AG04449 (cell line): ENCODE measurements around the gene BOLA3.
"Not testable (repeated sequence)": the region's sequence is repeated elsewhere in the genome, so short reads cannot be mapped to it uniquely, and the experiment has no call there.

Experiments used
- CTCF ChIA-PET: fragments of 350-600 bp; formaldehyde crosslinking; extraction: SDS; loops from one replicate; lab custom pipeline; 2021; ENCODE audit warnings: antibody characterized with exemption; lab: Yijun Ruan, JAX
- POLR2A ChIA-PET: fragments of 400-600, 350-600 bp; formaldehyde crosslinking; extraction: SDS; loops from one replicate; lab custom pipeline; 2020; ENCODE audit warnings: antibody characterized with exemption, inconsistent platforms; lab: Yijun Ruan, JAX
- DNase-seq: peaks from one replicate; pipeline ENCODE4 v3.0.0-alpha.2; 2010; ENCODE audit warnings: low read depth, low spot score
- H3K4me3 ChIP-seq: 2 replicates; pipeline ENCODE4 v1.5.1; 2011; ENCODE audit warnings: low read depth, mild to moderate bottlenecking, control low read depth, low read length
- TF ChIP-seq, protein P1 (sequence below): IDR thresholded peaks from one replicate; pipeline ENCODE4 v1.5.1; 2011; ENCODE audit warnings: mild to moderate bottlenecking, moderate library complexity, low read length, control low read depth, inconsistent platforms; ENCODE audit not compliant: insufficient read depth; ENCODE audit errors: missing control alignments

BOLA3 gene

DNA sequence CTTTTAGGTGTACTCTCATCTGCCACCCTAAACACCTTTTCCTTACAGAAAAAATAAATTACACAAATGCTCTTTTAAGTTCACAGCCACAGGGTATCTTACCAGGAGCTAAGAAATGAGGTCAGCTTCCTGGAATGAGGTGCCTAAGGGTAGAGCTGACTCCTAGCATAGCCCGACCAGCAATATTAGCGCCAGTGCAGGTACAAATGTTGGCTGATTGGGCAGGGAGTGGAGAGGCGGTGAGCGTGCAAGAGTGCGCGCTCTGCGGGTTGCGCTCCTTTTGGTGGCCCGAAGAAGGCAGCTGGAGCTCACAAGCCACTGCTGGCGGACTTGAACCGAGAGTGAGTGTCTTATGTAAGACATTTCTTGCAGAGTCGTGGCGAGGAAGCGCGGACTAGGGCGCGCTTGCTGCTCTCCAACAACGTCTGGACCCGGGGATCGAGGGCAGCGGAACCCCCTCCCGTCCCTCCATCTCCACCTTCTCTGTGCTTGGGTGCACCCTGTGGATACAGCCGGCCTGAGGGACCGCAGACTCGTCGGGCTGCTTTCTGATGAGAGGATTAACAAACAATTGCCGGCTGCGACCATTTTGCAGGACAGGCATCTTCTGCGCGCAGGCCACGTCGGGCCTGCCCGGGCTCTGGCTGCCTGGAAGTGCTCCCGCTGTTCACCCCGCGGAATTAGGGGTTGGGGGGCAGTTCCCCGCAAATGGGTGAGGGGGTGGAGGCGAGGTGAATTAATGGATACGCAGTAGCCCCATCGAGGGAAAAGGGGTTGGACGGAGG lies 17.3 kb downstream of the BOLA3 start:
- ChIA-PET CTCF (interaction anchor here (1.0 to 1.4 kb wide), 2 partner anchors 9 to 306 kb away, joined by 3 to 4 read pairs; no protein-coding TSS in a partner anchor), POLR2A (no interaction called here)
- DNase-seq: no peak
- TF ChIP-seq, protein P1, sequence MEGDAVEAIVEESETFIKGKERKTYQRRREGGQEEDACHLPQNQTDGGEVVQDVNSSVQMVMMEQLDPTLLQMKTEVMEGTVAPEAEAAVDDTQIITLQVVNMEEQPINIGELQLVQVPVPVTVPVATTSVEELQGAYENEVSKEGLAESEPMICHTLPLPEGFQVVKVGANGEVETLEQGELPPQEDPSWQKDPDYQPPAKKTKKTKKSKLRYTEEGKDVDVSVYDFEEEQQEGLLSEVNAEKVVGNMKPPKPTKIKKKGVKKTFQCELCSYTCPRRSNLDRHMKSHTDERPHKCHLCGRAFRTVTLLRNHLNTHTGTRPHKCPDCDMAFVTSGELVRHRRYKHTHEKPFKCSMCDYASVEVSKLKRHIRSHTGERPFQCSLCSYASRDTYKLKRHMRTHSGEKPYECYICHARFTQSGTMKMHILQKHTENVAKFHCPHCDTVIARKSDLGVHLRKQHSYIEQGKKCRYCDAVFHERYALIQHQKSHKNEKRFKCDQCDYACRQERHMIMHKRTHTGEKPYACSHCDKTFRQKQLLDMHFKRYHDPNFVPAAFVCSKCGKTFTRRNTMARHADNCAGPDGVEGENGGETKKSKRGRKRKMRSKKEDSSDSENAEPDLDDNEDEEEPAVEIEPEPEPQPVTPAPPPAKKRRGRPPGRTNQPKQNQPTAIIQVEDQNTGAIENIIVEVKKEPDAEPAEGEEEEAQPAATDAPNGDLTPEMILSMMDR: no peak
- no peak overlapping the region for H3K4me3 ChIP-seq

- ChIA-PET CTCF (interaction anchor here (1.0 to 1.3 kb wide), 2 partner anchors 8 to 19 kb away, joined by 3 to 6 read pairs; partner anchors contain the start of gene BOLA3), POLR2A (no interaction called here)
- TF ChIP-seq, protein P1: no peak
- DNase-seq: no peak
- no peak overlapping the region for H3K4me3 ChIP-seq
Measured at GRCh38 chr2:74128206-74128605, 19.5 kb downstream of the BOLA3 start.

- H3K4me3 ChIP-seq, DNase-seq, CTCF ChIA-PET, POLR2A ChIA-PET: not testable (repeated sequence)
Measured at GRCh38 chr2:74123955-74124354, 23.8 kb downstream of the BOLA3 start.

GRCh38 chr2:74121846-74122245 lies 25.9 kb downstream of the BOLA3 start:
- DNase-seq, POLR2A ChIA-PET, H3K4me3 ChIP-seq: not testable (repeated sequence)
- CTCF ChIA-PET: interaction anchor here (1.4 to 2.9 kb wide), 6 partner anchors 8 to 298 kb away, joined by 3 to 29 read pairs (median 10); partner anchors contain the start of gene BOLA3

GRCh38 chr2:74119912-74120825 lies 27.5 kb downstream of the BOLA3 start:
- CTCF ChIA-PET: interaction anchor here (0.7 to 2.9 kb wide), 28 partner anchors 8 to 360 kb away, joined by 3 to 29 read pairs (median 5); partner anchors contain the start of genes BOLA3, MOB1A and STAMBP
- POLR2A ChIA-PET: interaction anchor here (0.6 to 1.3 kb wide), 7 partner anchors 10 to 291 kb away, joined by 3 to 5 read pairs (median 3); partner anchors contain the start of genes MTHFD2 and STAMBP
- DNase-seq: peak; percentile 12
- TF ChIP-seq, protein P1: peak; percentile 83
- H3K4me3 ChIP-seq: peak overlapping the region; percentile 80

DNA sequence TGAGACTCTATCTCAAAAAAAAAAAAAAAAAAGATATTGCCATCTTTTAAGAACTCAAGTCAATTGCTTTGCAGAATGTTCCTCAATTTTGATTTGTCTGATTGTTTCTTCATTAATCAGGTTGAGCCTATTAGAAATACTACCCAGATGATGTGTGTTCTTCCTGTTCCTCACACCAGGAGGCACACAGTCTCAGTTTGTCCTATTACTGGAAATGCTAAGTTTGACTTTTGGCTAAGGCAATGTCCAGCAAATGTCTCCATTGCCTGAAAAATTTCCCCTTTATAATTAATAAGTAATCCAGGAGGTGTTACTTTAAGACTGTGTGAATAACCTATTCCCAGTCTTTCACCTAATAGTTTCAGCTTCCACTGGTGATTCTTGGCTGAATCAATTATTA lies 28.4 kb downstream of the BOLA3 start:
- CTCF ChIA-PET: interaction anchor here (0.6 to 2.9 kb wide), 6 partner anchors 9 to 295 kb away, joined by 3 to 29 read pairs (median 8); partner anchors contain the start of gene STAMBP
- POLR2A ChIA-PET: no interaction called here
- no peak for DNase-seq
- TF ChIP-seq, protein P1: no peak
- H3K4me3 ChIP-seq: no peak overlapping the region
